ENCODE data around the gene NLRC4. TPM values are rescaled to one million over a fixed set of nuclear protein-coding genes. Genes with fewer than 3 reads are reported as not detected.

Gene NLRC4
- total and polyA plus RNA-seq, 10 of the 15 experiments (the other 5 are each of a cell fraction or from before 2014, with no cell fraction given), result 0.01 to 0.58 (median 0.40) TPM

DNA sequence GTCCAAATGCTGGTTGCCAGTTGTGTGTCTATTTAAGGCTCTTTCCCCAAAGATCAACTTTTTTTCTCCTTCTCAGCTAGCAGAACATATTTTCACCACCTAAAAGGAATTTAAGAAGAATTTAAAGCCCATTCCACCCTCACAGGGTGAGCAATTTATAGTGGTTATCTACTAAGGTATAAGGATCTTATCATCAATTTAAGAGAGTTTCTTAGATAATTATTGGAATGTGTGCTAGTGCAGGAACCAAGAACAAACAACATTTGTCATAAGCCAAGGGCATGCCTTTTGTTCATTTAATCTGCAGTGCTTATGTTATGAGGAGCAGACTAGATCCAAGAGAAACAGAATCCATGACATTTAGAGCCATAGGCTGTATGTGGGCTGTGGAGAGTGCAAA, 37.2 kb downstream of the NLRC4 start (continued):
- TF ChIP-seq NR2C1 (IDR thresholded peaks at IDR 0.05) (no peak), GABPA (IDR thresholded peaks at IDR 0.05; ENCODE audit: low read depth) (no peak), NFXL1 (IDR thresholded peaks at IDR 0.05; ENCODE audit: borderline replicate concordance) (no peak)

GRCh38 chr2:32222966-32223365, 41.7 kb downstream of the NLRC4 start:
- Histone ChIP-seq H3K4me2 (ENCODE audit: control insufficient read depth, insufficient read depth) (no peak overlapping the region), H3K9ac (ENCODE audit: control insufficient read depth, insufficient read depth, low read length) (no peak overlapping the region), H3K9me3 (replicated peaks; ENCODE audit: control insufficient read depth, insufficient read depth, low read length) (no peaks in the 10 kb centered on the region), H2AFZ (ENCODE audit: control insufficient read depth, low read depth, low read length) (no peak overlapping the region), H3K36me3 (ENCODE audit: control insufficient read depth in 2 of 2, insufficient read depth in 2 of 2, low read length in 1 of 2) (peaks cover 0 to 11% of the 10 kb centered on the region in 2 experiments; a peak in 2 of 4 replicates), H3K27me3 (replicated peaks in 1 of 2; ENCODE audit: control insufficient read depth in 2 of 2, insufficient read depth in 2 of 2, low read length in 1 of 2) (no peaks in the 10 kb centered on the region), H3K4me1 (ENCODE audit: control insufficient read depth, insufficient read depth, low read length) (no peaks in the 10 kb centered on the region), H3K27ac (ENCODE audit: control insufficient read depth, insufficient read depth) (no peak overlapping the region), H3K79me2 (ENCODE audit: control insufficient read depth, insufficient read depth, low read length) (no peaks in the 10 kb centered on the region), H4K20me1 (ENCODE audit: control insufficient read depth, insufficient read depth) (no peaks in the 10 kb centered on the region), H3K4me3 (no peak overlapping the region)
- TF ChIP-seq CEBPZ (IDR thresholded peaks at IDR 0.05; ENCODE audit: low read depth, low read length) (no peak), ZNF274 (IDR thresholded peaks at IDR 0.05; ENCODE audit: insufficient read depth, insufficient read length) (no peak), SIX5 (IDR thresholded peaks at IDR 0.05; ENCODE audit: low read depth, low read length, severe bottlenecking) (no peak), HSF1 (IDR thresholded peaks at IDR 0.05; ENCODE audit: low read depth, low read length) (no peak), BHLHE40 (IDR thresholded peaks at IDR 0.05; ENCODE audit: borderline replicate concordance in 1 of 2, low read depth in 2 of 2, low read length in 1 of 2) (no peak), KLF5 (IDR thresholded peaks at IDR 0.05; ENCODE audit: partially characterized antibody) (no peak), MTA3 (IDR thresholded peaks at IDR 0.05; ENCODE audit: borderline replicate concordance, low read length) (no peak), SMC3 (IDR thresholded peaks at IDR 0.05; ENCODE audit: borderline replicate concordance, low read length) (no peak), PML (IDR thresholded peaks at IDR 0.05; ENCODE audit: low read length) (no peak), CBX3 (IDR thresholded peaks at IDR 0.05; ENCODE audit: borderline replicate concordance, low read depth) (no peak), GABPA (IDR thresholded peaks at IDR 0.05; ENCODE audit: low read depth) (no peak), TARDBP (IDR thresholded peaks at IDR 0.05; ENCODE audit: borderline replicate concordance) (no peak), LARP7 (IDR thresholded peaks at IDR 0.05) (no peak), NFXL1 (IDR thresholded peaks at IDR 0.05; ENCODE audit: borderline replicate concordance) (no peak), STAT3 (IDR thresholded peaks at IDR 0.05; ENCODE audit: low read depth, low read length) (no peak), RB1 (IDR thresholded peaks at IDR 0.05; ENCODE audit: borderline replicate concordance) (no peak), NFYB (IDR thresholded peaks at IDR 0.05; ENCODE audit: insufficient read depth, low read depth, low read length) (no peak)
- in situ Hi-C loops (cut with MboI) (no loop called here), intact Hi-C loops (cut with micrococcal nuclease; ENCODE audit: unreplicated experiment) (no loop called here)
- no peak for DNase-seq (ENCODE audit: low read depth, low spot score)
- ATAC-seq, result no peak
- FAIRE-seq, result no peak
- CTCF ChIA-PET, result no interaction called here
- RAD21 ChIA-PET (ENCODE audit: unreplicated experiment), result interaction anchor here (0.6 kb wide), 1 partner anchor 37 kb away, joined by 5 read pairs; no protein-coding TSS in a partner anchor
- POLR2A ChIA-PET, result no interaction called here
- SMC1A ChIA-PET (ENCODE audit: uncharacterized antibody, unreplicated experiment), result interaction anchor here (0.6 kb wide), 1 partner anchor 103 kb away, joined by 3 read pairs; no protein-coding TSS in a partner anchor
- no TSS peak for BruUV-seq (replicated peaks)
- WGBS (ENCODE audit: insufficient coverage, insufficient replicate concordance, low lambda C conversion rate, missing lambda C conversion rate), result 95% methylated on average over 2 of the region's 2 CpGs
